Ovary (tissue), 3 donors: ENCODE data around the gene SEMA3G.

ENCODE experiments used
- CTCF ChIP-seq, 3 donors: fragments of 450-650 bp in 2 of 3; fragments of 200-600 bp in 1 of 3; IDR thresholded peaks; one replicate each; pipeline versions ENCODE4 v1.5.1 to v1.8.0; 2016 to 2022; ENCODE audit warnings: antibody characterized with exemption in 3 of 3, mild to moderate bottlenecking in 1 of 3
- POLR2A ChIP-seq: fragments of 450-650 bp; IDR thresholded peaks from one replicate; pipeline ENCODE4 v1.6.1; 2017; ENCODE audit warnings: antibody characterized with exemption, mild to moderate bottlenecking, moderate library complexity
- donor health status: DM: no; HTN: no; CAD: no.

- TF ChIP-seq POLR2A (no peak), CTCF (IDR thresholded peaks at IDR 0.05) (no peak)
Measured at GRCh38 chr3:52488746-52489145, 43.8 kb upstream of the SEMA3G start.
